DMS153 (cell line): Measurements from ENCODE around the gene SPC25.
"Not testable (repeated sequence)": the region's sequence is repeated elsewhere in the genome, so short reads cannot be mapped to it uniquely, and the experiment has no call there.

Experiments used
- DNase-seq: peaks from one replicate; lab custom pipeline; 2025; lab: John Stamatoyannopoulos, UW

SPC25 gene

GRCh38 chr2:168890006-168890782 lies at the start of gene SPC25:
TSS of gene SPC25 (minus strand) at chr2:168890430. CDS start at chr2:168889519, 911 bp downstream.
- DNase-seq = peak; percentile 89

GRCh38 chr2:168939918-168940317 lies 49.7 kb upstream of the SPC25 start:
- no peak for DNase-seq

GRCh38 chr2:168939061-168939460 lies 48.8 kb upstream of the SPC25 start:
- DNase-seq = no peak

GRCh38 chr2:168935810-168936581 lies 45.8 kb upstream of the SPC25 start:
- no peak for DNase-seq

GRCh38 chr2:168934826-168935225 lies 44.6 kb upstream of the SPC25 start:
- no peak for DNase-seq

GRCh38 chr2:168932174-168932573 lies 41.9 kb upstream of the SPC25 start:
- not testable (repeated sequence) for DNase-seq

GRCh38 chr2:168930242-168930641 lies 40.0 kb upstream of the SPC25 start:
- no peak for DNase-seq

- no peak for DNase-seq
These were observed 38.8 kb upstream of the SPC25 start for GRCh38 chr2:168929031-168929430.

GRCh38 chr2:168928113-168928831 lies 38.0 kb upstream of the SPC25 start:
- DNase-seq = no peak

- no peak for DNase-seq
These were observed 36.6 kb upstream of the SPC25 start for GRCh38 chr2:168926621-168927386.

- no peak for DNase-seq
These were observed 30.4 kb upstream of the SPC25 start for GRCh38 chr2:168920504-168921157.

- DNase-seq = no peak
These were observed 26.1 kb upstream of the SPC25 start for GRCh38 chr2:168916331-168916675.

GRCh38 chr2:168915441-168916330 lies 25.5 kb upstream of the SPC25 start:
- DNase-seq = no peak

- no peak for DNase-seq
These were observed 23.3 kb upstream of the SPC25 start for GRCh38 chr2:168913495-168913894.

GRCh38 chr2:168912901-168913369 lies 22.7 kb upstream of the SPC25 start:
- no peak for DNase-seq

- no peak for DNase-seq
These were observed 22.2 kb upstream of the SPC25 start for GRCh38 chr2:168912466-168912865.

GRCh38 chr2:168910330-168910729 lies 20.1 kb upstream of the SPC25 start:
- DNase-seq = no peak

GRCh38 chr2:168907940-168908662 lies 17.9 kb upstream of the SPC25 start:
- no peak for DNase-seq

- no peak for DNase-seq
These were observed 14.1 kb upstream of the SPC25 start for GRCh38 chr2:168904358-168904757.

- no peak for DNase-seq
These were observed 13.7 kb upstream of the SPC25 start for GRCh38 chr2:168903888-168904287.
